ENCODE results near the gene C19orf85.
A peak's percentile ranks its signal among the peaks of the same experiment; 100 is the strongest.
"Not testable (repeated sequence)": the region's sequence is repeated elsewhere in the genome, so short reads cannot be mapped to it uniquely, and the experiment has no call there.

The C19orf85 gene

DNA sequence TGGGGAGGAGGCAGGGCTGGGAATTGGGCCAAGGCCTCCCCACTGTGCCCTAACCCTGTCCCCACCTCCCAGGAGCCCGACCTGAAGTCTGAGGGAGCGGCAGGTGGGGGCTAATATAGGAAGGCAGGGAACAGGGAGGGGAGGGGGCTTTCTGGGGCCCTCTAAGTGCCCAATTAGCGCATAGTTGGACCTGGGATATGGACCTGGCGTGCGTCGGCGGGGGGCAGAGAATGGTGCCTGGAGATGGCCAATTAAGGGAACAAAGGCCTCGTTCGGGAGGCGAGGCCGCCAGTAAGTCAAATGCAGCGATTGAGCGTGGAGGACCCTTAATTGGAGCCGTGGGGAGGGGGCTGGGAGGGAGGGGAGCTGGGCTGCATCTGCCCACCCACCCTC is at the start of gene C19orf85:
C19orf85 (minus strand) TSS at position 90 of the 393 bp plus-strand sequence. CDS start 197 bp downstream, outside the sequence.
- no peak for DNase-seq

DNA sequence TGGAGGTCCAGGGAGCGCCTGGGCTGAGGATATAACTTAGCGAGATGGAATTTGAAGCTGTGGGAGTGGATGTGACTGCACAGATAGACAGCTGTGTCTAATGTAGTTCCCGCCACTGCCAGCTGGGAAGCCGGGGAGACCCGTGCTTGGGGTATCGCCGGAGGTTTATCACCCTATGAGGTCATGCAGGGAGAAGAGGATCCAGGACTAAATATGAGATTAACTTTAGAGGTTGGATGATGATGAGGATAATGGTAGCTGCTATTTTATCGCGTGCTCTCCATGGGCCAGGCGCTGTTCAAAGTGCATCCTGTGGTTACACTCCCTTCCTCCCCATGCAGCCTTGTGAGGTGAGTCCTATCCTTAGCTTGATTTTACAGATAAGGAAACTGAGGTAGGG is 43.6 kb upstream of the C19orf85 start:
- no peak for DNase-seq

DNA sequence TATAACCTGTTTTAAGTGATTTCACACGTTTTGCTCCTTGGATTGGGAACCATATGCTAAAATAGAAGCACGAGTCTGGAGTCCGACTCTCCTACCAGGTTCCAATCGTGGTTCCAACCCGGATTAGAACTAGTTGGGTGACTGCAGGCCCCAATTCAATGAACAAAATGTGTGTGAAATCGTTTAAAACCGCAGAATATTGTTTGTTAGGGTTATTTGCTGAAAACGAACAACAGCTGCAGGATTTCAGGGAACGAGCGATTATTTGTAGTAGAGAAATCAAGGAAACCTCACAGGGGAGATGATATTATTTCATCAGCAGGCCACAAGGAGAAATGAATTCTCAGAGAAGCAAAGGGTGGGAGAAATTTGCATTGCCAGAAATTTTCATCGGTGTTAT is 40.4 kb upstream of the C19orf85 start:
- DNase-seq: no peak

DNA sequence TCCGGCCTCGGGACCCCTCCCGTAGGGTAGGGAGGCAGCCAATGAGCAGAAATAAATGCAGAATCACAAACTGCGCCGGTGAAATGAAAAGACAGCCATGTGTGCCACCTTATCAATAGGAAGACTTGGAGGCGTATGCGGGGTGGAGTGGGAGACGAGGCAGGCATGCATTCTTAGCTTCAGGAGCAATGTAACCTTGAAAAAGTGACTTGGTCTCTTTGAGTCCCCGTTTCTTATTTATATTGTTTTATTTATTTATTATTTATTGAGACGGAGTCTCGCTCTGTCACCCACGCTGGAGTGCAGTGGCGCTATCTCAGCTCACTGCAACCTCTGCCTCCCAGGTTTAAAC is 39.7 kb upstream of the C19orf85 start:
- DNase-seq: no peak

DNA sequence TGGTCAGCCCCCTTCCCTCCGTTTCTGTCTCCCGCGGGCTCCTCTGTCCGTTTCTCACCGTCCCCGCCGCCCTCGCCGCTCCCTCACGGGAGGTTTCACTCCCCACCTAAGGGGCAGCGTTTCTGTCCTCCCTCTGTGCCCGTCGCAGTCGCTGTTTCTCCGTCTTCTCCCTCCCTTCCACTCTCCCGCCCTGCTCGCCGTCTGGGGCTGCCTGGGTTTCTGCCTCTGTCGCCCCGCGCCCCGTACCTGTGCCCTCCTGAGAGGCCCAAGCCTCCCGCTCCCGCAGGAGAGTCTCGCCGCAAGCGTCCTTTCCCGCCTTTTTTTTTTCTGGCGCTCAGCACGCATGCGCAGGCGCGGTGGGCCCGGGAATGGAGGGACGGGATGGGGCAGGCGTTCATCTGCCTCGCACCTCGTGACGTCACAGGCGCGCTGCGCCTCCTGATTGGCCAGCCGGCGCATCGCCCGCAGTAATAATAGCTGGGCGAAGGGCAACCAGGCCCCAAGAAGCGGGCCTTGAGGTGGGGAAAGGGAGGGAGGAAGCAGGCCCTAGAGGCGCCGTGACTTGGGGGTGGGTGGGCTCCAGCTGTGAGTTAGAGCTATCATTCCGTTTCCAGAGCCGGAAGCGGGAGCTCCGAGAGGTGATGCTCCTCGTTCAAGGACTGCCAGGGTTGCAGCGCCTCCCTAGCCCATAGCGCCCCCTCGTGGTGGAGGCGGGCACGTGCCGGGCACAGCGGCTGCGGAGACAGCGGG is 39.1 kb upstream of the C19orf85 start:
- DNase-seq: peak; percentile 94

GRCh38 chr19:55503157-55503501 is 38.6 kb upstream of the C19orf85 start:
- no peak for DNase-seq

DNA sequence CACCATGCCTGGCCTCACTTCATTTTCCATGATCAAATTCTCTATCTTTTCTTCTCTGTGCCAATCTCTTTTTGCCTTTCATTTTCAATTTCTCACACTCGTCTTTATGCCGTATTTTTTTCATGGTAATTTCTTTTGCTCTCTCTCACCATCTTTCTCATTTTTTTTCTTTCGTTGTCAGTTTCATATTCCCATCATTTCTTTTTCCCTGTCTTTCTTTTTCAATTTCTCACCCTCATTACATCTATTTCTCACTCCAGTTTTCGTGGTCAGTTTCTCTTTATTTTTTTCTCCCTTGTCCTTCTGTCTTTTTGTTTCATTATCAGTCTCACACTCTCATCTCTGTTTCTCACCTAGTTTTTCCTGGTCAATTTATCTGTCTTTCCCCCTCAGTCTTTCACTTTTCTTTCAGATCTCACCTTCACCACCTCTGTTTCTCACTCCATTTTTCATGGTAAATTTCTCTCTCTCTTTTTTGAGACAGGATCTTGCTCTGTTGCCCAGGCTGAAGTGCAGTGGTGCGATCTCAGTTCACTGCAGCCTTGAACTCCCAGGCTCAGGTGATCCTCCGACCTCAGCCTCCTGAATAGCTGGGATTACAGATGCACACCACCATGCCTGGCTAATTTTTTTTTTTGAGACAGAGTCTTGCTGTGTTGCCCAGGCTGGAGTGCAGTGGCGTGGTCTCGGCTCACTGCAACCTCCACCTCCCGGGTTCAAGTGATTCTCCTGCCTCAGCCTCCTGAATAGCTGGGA is 37.8 kb upstream of the C19orf85 start:
- DNase-seq: no peak

GRCh38 chr19:55500368-55500952 is 35.9 kb upstream of the C19orf85 start:
- DNase-seq: no peak

DNA sequence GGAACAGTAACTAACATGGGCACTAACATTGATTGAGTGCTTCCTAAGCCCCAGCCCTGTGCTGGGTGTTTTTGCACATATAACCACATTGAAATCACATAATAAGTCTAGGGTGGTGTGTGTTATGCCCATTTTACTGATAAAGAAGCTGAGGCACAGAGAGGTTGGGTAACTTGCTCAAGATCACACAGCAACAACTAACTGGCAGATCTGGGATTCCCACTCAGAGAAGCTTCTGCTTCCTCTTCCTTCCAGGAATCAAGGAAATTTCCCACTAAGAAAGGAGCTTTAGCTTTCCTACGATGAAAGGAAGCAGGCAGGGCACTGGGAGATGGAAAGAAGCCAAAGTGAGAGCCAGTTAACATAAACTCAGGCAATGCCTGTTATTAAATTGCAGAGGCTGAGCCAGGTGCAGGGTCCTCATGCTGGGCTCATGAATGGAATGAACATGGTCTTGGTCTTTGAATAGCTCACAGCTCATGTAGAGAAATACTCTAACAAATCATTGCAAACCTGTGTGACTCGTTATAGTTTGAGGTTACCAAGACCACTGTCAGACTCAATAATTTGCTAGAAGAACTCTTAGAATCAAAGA is 33.8 kb upstream of the C19orf85 start:
- no peak for DNase-seq

- no peak for DNase-seq
Measured at GRCh38 chr19:55497763-55498162, 33.2 kb upstream of the C19orf85 start.

GRCh38 chr19:55496820-55497219 is 32.3 kb upstream of the C19orf85 start:
- DNase-seq: not testable (repeated sequence)

- DNase-seq: no peak
Measured at GRCh38 chr19:55495646-55496349, 31.2 kb upstream of the C19orf85 start.

DNA sequence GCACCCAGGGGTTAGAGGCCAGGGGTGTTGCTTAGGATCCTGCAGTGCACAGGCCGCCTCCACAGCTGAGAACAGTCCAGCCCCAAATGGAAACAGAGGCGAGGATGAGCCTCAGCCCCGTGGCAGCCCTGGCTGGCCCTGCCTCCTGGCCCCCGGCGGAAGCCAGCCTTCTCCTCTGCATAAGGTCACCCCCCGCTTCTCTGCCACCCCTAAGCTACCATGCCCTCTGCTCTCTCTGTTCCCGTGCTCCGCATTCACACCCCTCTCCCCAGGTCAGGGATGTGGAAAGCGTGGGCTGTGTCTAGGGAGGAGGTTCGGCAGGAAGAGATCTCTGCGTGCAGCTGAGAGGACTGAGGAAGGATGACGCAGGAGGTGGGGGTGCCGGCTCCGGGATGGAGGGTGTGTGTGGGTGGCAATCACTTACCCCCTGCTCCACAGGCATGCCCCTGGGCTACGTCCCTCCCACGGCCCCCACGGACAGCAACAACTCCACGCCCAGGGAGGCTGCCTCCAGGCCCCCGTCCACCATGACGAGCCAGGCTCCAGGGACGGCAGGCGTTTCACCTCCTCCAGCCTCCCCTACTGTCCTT is 29.7 kb upstream of the C19orf85 start:
- no peak for DNase-seq

DNA sequence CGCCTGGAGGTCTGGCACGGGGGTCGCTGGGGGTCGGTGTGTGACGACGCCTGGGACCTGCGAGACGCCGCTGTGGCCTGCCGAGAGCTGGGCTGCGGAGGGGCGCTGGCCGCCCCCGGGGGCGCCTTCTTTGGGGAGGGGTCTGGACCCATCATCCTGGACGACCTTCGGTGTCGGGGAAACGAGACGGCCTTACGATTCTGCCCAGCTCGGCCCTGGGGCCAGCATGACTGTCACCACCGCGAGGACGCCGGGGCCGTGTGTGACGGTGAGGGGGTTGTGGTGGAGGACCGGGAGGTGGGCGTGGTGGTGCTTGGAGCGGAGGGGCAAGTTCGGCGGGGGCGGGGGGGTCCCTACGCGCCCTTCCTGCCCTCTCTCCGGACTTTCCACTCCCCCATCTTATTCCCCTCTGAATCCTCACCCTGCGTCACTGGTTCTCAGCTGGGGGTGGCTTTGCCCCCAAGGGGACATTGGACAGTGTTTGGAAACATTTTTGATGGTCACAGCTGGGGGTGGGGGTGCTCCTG is 29.2 kb upstream of the C19orf85 start:
- DNase-seq: no peak

DNA sequence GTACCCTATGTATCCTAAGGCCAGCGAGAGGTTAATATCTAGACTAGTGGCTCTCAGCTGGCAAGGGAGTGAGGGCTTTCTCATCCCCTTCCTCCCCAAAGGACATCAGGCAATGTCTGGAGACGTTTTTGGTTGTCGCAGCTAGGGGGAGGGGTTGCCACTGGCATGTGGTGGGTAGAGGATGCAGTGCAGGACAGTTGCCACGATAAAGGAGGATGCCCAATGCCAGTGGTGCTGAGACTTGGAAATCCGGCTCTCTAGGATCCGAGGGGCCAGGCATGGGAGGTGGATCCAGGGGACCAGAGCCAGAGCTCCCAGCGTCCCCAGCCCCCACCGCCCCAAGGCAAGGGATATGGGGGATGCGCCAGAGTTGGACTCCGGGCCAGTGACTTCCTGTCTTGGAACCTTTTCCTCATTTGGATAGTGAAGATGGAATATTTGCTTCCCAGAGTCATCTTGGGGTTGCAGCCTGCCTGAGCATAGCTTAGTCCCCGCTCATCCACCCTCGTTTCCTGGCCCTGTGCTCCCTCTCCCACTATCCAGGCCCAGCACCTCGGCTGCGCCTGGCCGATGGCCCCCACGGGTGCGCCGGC is 28.6 kb upstream of the C19orf85 start:
- no peak for DNase-seq

- no peak for DNase-seq
Measured at GRCh38 chr19:55492362-55492944, 27.9 kb upstream of the C19orf85 start.

GRCh38 chr19:55491546-55492360 is 27.2 kb upstream of the C19orf85 start:
- DNase-seq: no peak

- no peak for DNase-seq
Measured at GRCh38 chr19:55490478-55491432, 26.2 kb upstream of the C19orf85 start.

DNA sequence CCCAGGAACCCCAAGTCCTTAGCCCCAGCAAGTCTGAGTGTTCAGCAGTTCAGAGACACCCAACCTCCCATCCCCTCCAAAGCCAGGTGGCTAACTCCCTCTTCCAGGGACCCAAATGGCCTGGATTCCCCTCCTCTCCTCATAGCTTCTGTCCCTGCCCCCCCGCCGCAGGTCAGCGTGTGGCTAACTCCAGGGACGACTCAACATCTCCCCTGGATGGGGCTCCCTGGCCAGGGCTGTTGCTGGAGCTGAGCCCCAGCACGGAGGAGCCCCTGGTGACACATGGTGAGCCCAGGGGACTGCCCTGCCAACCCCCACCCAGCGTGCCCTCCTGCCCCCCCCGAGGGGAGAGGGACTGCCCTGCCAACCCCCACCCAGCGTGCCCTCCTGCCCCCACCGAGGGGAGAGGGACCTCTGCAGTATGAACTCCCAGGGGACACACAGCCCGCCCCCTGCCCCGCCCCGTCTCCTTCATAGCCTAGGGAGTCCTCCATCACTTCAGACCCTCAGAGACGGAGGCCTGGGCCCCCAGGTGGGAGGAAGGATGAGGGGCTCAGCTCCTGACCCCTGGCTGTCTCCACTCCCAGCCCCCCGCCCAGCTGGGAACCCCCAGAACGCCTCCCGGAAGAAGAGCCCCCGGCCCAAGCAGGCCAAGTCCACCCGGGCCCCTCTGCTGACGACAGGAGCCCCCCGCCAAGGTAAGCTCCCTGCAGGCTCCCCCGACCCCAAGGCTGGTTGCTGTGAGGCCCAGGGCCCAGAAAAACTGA is 25.3 kb upstream of the C19orf85 start:
- peak; percentile 37 for DNase-seq
